GM10266 (cell line): ENCODE results near the gene FBXO34.
A peak's percentile ranks its signal among the peaks of the same experiment; 100 is the strongest.

Experiments
- DNase-seq: peaks from one replicate; pipeline ENCODE4 v3.0.0; 2012; ENCODE audit errors: extremely low spot score
- CTCF ChIP-seq: IDR thresholded peaks from 2 replicates; pipeline ENCODE4 v1.5.1; 2012; ENCODE audit warnings: mild to moderate bottlenecking, low read depth; ENCODE audit not compliant: control insufficient read depth, insufficient read depth; ENCODE audit errors: missing control alignments

The FBXO34 gene

GRCh38 chr14:55270832-55271571, at the start of gene FBXO34:
Gene FBXO34 (plus strand): TSS chr14:55271421. CDS start chr14:55350391, 78,970 bp downstream.
- peak; percentile 93 for TF ChIP-seq CTCF
- DNase-seq = peak; percentile 97

GRCh38 chr14:55221968-55222367, 49.3 kb upstream of the FBXO34 start:
- DNase-seq = no peak
- no peak for TF ChIP-seq CTCF

GRCh38 chr14:55223364-55223763, 47.9 kb upstream of the FBXO34 start:
- TF ChIP-seq CTCF = no peak
- no peak for DNase-seq

GRCh38 chr14:55228261-55228660, 43.0 kb upstream of the FBXO34 start:
- TF ChIP-seq CTCF = no peak
- DNase-seq = no peak

GRCh38 chr14:55233591-55233990, 37.6 kb upstream of the FBXO34 start:
- no peak for TF ChIP-seq CTCF

GRCh38 chr14:55238019-55238680, 33.1 kb upstream of the FBXO34 start:
- TF ChIP-seq CTCF = no peak
- DNase-seq = no peak

More at GRCh38 chr14:55233591-55233990, 37.6 kb upstream of the FBXO34 start:
- no peak for DNase-seq

- no peak for TF ChIP-seq CTCF
- DNase-seq = no peak
Measured at GRCh38 chr14:55239320-55239719, 31.9 kb upstream of the FBXO34 start.
